ENCODE measurements around the gene PARD3.
"Not testable (repeated sequence)": the region's sequence is repeated elsewhere in the genome, so short reads cannot be mapped to it uniquely, and the experiment has no call there.

Gene PARD3

DNA sequence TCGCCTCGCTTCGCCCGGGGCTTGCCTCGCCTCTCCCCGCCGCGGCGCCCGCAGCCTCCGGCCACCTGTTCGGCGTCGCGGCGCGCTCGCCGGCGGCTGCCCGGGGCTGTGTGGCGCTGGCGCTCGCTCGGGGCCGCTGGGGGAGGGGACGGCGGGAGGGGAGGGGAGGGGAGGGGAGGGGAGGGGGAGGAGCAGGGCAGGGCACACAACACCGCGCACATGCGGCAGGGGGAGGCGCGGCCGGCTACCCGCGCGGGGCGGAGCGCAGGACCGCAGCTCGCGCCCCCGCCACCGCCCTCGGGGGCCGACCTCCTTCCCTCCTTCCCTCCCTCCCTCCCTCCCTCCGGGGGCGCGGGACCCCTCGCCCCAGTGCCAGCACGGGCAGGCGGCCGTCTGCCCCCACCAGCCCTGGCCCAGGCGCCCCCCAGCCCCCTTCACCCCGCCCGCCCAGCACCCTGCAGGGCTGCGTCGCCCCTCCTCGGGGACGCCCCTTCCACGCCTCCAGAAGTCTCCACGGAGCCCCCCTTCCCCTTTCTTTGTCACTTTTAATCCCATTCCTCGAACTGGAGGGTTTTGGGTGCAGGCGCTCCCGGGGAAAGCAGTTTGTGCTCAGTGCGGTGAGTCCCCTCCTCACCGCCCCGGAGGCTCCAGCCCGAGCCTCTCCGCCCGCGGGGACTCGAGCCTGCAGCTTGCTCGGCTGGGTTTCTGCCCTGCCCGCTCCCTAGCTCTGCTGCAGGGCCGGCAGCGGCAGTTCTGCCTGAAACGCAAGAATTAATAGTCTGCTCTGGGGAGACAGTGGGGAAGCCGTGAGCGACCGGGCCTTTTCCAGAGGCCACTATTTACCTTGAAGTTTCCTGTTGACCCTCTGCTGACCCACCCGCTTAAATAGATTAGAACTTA, at the start of gene PARD3:
PARD3 (minus strand) TSS at position 112 of the 900 bp plus-strand sequence. CDS start 301 bp downstream, outside the sequence.
- no peak for DNase-seq

- no peak for DNase-seq
Observed at GRCh38 chr10:34864149-34865067, 49.3 kb upstream of the PARD3 start.

DNA sequence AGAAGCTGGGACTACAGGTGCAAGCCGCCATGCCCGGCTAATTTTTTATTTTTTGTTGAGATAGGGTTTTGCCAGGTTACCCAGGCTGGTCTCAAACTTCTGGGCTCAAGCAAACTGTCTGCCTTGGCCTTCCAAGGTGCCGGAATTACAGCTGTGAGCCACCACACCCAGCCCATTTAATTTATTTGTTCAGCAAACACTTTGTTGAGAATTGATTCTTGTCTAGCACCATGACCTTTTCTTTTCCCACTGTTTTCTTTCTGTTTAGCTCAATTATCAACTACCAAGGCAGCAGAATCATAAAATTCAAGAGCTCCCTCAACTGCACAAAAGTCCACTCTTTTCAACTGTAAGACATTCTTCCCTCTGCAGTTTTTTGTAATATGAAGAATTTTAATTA, 47.8 kb upstream of the PARD3 start:
- peak; percentile 11 for DNase-seq

DNA sequence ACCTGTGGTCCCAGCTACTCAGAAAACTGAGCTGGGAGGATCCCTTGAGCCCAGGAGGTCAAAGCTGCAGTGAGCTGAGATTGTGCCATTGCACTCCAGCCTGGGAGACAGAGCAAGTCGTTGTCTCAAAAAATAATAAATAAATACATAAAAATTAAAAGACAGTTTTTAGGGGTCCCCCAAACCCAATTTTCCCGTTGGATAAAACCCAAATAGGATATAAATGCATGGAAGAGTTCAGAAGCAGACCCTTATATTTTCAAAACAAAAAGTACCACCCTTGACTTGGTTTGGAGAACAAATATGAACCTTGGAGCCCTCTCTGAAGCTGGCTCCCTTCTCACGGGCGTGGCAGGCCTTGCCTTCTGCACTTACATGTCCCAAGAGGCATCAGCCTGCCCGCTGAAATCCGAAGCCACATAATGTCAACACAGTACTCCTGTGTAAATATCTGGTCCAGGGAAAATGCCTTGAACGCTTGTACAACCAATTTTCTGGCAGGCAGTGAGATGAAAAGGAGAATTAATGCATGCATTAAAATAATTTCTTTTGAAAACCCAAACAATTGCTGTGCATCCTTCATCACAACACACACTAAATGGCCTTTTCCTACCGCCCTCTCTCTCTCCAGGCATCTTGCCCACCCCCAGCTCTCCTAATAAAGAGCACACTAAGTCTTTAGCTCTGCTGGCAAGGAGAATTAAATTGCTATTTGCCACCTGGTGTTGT, 46.4 kb upstream of the PARD3 start:
- DNase-seq = peak; percentile 71

DNA sequence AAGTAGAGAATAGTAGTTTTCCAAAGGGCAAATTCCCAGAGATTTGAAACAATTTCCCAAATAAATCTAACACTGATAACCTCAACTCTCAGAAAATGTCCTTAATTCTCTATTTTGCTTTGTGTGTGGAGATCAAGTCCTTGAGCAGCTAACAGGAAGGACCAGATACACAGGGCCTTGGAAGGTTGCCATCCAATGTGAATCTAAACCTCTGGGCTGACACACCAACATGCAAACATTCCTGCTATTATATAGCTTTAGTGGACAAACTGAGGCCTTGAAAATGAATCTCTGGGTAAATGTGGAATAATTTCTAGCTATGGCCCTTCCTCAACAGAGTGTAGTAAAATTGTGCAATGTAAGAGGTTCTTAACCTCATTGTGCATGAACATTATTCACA, 44.1 kb upstream of the PARD3 start:
- no peak for DNase-seq

DNA sequence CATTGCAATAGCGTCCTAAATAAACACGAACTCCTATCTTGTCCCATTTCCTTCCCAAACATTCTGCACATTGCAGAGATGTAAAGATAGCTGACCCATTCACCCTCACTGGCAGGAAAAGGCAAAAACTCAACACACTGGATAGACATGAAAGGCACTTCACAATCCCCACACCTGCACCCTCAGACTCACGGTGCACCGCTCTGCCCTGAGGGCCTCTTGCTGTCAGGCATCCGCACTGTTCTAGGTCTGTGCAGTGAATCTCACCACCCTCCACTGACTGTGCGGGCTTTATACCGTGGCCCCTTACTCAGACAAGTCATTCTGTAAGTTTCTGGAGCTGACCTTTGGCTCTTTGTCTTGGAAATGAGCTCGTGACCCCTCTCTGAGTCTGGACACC, 42.9 kb upstream of the PARD3 start:
- no peak for DNase-seq

DNA sequence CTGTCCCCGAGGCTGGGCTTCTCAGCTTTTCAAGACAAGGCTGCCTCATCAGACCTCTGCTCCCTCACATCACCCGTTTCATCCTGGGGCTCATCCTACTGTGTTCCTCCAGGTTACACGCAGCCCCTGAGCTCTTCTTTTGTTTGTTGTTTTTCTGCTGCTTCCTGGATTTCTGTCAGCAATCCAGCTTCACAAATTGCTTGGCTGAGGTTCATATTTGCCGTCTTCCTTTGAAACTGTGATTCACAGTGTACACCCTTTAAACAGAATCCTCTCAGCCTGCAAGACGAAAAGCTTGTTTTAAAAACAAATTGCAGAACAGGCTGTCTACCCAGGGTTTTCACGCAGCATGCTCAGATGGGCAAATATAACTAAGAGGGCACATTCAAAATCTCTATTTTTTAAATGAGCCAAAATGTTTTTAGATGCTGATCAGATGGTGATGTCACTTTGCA, 39.1 kb upstream of the PARD3 start:
- DNase-seq = no peak

- DNase-seq = no peak
Observed at GRCh38 chr10:34853357-34853756, 38.3 kb upstream of the PARD3 start.

GRCh38 chr10:34850558-34850957, 35.5 kb upstream of the PARD3 start:
- no peak for DNase-seq

DNA sequence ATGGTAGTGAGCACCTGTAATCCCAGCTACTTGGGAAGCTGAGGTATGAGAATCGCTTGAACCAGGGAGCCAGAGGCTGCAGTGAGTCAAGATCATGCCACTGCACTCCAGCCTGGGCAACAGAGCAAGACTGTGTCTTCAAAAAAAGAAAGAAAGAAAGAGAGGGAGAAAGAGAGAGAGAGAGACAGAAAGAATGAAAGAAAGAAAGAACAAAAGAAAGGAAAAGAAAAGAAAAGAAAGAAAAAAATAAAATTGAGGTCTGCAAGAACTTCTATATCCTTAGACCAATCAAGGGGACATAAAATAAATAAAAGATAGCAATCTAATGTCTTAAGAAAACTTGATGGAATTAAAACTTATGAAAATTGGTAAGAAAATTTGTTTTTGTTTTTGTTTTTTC, 34.9 kb upstream of the PARD3 start:
- no peak for DNase-seq

DNA sequence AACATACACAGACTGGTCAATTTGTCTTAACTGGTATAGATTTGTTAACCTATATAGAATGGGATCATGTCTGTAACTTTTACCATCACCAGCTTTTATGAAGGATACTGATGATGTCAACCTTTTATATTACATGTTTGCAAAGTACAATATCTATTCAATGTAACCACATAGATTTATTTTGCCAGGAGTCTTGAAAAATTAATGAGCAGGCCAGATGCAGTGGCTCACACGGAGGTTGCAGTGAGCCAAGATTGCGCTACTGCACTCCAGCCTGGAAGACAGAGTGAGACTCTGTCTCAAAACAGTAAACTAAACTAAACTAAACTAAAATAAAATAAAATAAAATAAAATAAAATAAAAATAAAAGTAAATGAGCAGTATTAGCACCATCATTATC, 30.0 kb upstream of the PARD3 start:
- no peak for DNase-seq

DNA sequence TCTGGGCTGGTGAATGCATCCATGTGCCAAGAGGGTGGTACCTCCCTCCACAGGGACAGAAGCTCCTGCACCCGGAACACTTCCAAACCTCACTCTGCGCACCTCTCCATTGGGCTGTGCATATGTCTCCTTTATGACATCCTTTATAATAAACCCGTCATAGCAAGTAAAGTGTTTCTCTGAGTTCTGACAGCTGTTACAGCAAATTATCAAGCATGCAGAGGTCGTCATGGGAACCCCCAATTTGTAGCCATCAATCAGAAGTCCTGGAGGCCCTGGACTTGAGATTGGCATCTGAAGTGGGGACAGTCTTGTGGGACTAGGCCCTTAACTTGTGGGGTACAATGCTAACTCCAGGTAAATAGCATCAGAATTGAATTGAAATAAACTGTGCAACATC, 29.4 kb upstream of the PARD3 start:
- DNase-seq = no peak

- not testable (repeated sequence) for DNase-seq
Observed at GRCh38 chr10:34843470-34843869, 28.4 kb upstream of the PARD3 start.

DNA sequence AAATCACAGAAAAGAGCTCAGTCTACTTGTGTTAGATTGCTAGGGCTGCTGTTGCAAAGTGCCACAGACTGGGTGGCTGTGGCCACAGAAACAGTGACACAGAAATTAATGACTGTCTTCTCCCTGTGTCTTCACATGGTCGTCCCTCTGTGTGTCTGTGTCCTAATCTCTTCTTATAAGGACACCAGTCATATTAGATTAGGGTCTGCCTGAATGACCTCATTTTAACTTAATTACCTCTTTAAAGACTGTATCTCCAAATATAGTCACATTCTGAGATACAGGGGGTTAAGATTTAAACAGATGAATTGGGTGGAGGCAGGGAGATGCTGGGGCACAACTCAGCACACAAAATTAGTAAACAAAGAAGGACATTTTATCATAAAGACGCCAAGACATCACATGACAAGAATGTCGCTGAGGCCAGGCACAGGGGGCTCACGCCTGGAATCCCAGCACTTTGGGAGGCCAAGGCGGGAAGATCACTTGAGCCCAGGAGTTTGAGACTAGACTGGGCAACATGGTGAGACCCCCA, 23.3 kb upstream of the PARD3 start:
- DNase-seq = no peak

DNA sequence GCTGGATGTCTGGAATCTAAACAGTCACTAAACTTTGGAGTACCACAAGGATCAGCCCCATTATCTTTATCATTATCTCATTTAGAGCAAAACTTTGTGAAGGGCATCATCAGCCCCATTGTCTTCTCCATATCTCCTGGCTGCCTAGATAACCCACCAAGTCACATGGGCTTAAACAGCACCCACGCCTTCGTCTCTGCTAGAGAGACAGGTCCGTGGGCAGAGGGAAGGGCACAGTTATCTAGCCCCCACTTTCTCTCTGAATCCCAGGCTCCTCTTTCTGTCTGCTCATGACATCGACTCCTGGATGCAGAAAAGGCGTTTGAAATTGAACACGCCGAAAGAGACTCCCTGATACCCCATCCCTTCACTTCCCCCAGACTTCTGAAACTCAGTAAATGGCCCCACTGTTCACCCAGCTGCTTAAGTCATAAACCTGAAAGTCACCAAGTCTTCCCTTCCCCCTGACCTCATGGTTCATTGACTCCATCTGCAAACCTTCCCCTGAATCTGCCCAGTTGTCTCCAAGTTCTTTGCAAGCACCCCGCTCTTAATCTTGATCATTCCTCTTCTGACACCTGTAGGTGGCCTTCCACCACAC, 20.9 kb upstream of the PARD3 start:
- DNase-seq = no peak

DNA sequence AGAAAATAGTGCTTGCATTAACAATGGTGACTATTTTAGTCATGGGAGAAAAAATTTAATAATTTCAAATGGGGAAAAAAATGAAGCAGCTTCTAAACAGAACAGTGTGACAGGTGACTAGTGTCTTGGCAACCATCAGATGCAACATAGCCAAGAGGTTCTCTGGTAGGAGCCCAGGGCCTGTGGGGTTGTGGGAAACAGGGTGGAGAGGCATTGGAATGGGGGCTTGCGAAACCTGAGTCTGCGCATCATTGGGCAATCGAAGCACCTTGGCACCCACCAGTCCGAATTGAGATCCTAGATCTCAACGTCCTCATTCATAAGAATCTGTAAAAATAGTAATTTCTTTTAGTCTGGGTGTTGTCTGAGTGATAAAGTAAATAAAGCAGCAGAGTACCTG, 19.2 kb upstream of the PARD3 start:
- DNase-seq = no peak

- no peak for DNase-seq
Observed at GRCh38 chr10:34830217-34830822, 15.2 kb upstream of the PARD3 start.

DNA sequence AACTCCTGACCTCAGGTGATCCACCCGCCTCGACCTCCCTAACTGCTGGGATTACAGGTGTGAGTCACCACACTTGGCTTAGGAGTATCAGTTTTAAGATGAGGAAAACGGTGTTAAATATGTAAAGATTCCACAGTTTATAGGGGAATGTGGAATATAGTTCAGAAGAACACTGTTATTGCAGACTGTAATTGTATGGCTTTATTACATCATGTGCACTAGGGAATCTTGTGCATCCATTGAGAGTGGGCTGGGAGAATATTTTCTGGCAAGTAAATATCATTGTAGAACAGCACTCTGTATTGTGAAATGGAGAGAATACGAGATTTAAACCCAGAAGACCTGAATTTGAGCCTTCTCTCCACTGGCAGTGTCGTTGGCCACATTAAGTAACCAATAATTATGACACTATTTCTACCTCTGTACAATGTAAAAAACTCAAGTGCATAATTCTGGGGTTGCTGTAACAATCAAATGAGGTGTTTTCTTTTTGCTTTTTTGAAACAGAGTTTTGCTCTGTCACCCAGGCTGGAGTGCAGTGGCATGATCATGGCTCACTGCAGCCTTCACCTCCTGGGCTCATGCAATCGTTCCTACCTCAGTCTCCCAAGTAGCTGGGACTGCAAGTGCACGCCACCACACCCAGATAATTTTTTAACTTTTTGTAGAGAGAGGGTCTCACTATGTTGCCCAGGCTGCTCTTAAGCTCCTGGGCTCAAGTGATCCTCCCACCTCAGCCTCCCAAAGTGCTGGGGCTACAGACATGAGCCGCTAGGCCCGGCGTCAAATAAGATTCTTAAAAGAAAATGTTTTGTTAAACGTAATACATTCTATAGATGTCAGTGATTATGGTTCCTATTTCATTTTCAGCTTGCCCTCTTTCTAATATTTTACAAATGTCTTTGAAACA, 12.0 kb upstream of the PARD3 start:
- no peak for DNase-seq

- DNase-seq = no peak
Observed at GRCh38 chr10:34826221-34826620, 11.1 kb upstream of the PARD3 start.

DNA sequence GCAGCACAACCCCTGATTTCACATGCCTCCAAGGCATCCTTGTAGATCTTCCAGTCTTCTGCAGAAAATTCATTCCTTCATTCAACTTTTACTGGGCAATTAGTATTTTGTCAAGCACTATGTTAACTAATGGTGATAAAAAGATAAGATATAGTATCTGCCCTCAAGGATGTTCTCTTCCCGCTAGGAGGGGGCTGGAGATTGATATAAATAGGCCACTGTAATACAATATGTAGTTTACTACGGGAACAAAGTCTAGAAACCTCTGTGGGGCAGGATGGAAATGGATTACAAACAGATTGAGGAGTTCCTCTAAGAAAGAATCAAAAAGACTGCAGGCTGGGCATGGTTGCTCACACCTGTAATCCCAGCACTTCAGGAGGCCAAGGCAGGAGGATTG, 10.3 kb upstream of the PARD3 start:
- no peak for DNase-seq

- DNase-seq = no peak
Observed at GRCh38 chr10:34824870-34825269, 9.8 kb upstream of the PARD3 start.

Data from NCI-H510A treated with DMSO at 0.1 percent for 48 hours (cell line).